ENCODE data around the gene ZNF469. TPM values are rescaled to one million over a fixed set of nuclear protein-coding genes. Genes with fewer than 3 reads are reported as not detected.
A peak's percentile ranks its signal among the peaks of the same experiment; 100 is the strongest.

The ZNF469 gene
- total and polyA plus RNA-seq, 2 of the 13 experiments (the other 11 are each of a cell fraction or from before 2014, with no cell fraction given), result not detected

GRCh38 chr16:88395669-88396584, 13.2 kb downstream of the ZNF469 start (continued):
- TF ChIP-seq STAG1 (CRISPR knock-in tag; IDR thresholded peaks at IDR 0.05) (no peak), AGO2 (optimal IDR thresholded peaks at IDR 0.05; ENCODE audit: low read depth, low read length) (no peak), ZNF484 (CRISPR knock-in tag; IDR thresholded peaks at IDR 0.05; ENCODE audit: borderline replicate concordance, low read depth) (no peak), ZFP37 (CRISPR knock-in tag; IDR thresholded peaks at IDR 0.05; ENCODE audit: borderline replicate concordance) (peak; percentile 49; the same call in 1 of the 2 replicates), REXO4 (CRISPR knock-in tag; IDR thresholded peaks at IDR 0.05; ENCODE audit: borderline replicate concordance) (no peak), MAFG (CRISPR knock-in tag; IDR thresholded peaks at IDR 0.05) (no peak), ZNF709 (CRISPR knock-in tag; IDR thresholded peaks at IDR 0.05) (no peak), PAF1 (CRISPR knock-in tag; IDR thresholded peaks at IDR 0.05) (no peak), ZKSCAN5 (CRISPR knock-in tag; IDR thresholded peaks at IDR 0.05) (no peak), ZNF160 (CRISPR knock-in tag; IDR thresholded peaks at IDR 0.05) (no peak), KMT2B (CRISPR knock-in tag; IDR thresholded peaks at IDR 0.05) (no peak), ZFP36L1 (CRISPR knock-in tag; IDR thresholded peaks at IDR 0.05) (no peak), TCF7L2 (IDR thresholded peaks at IDR 0.05; ENCODE audit: low read depth, low read length) (no peak), HCFC1 (IDR thresholded peaks at IDR 0.05; ENCODE audit: low read depth, low read length) (no peak), ZBTB26 (CRISPR knock-in tag; IDR thresholded peaks at IDR 0.05; ENCODE audit: borderline replicate concordance) (no peak), ATAD3A (CRISPR knock-in tag; IDR thresholded peaks at IDR 0.05) (no peak), FOXA3 (CRISPR knock-in tag; IDR thresholded peaks at IDR 0.05) (peak; percentile 44; the same call in 1 of the 2 replicates), ZNF614 (CRISPR knock-in tag; IDR thresholded peaks at IDR 0.05; ENCODE audit: borderline replicate concordance) (no peak), MXI1 (IDR thresholded peaks at IDR 0.05; ENCODE audit: borderline replicate concordance, low read depth, low read length) (peak; percentile 27; the same call in 1 of the 3 replicates), ZNF337 (CRISPR knock-in tag; IDR thresholded peaks at IDR 0.05; ENCODE audit: borderline replicate concordance, low read depth) (no peak), MXD4 (CRISPR knock-in tag; IDR thresholded peaks at IDR 0.05) (0 out of 2 replicates have a peak, but pooled peaks have one; percentile 36)
- TF ChIP-seq, protein P1, sequence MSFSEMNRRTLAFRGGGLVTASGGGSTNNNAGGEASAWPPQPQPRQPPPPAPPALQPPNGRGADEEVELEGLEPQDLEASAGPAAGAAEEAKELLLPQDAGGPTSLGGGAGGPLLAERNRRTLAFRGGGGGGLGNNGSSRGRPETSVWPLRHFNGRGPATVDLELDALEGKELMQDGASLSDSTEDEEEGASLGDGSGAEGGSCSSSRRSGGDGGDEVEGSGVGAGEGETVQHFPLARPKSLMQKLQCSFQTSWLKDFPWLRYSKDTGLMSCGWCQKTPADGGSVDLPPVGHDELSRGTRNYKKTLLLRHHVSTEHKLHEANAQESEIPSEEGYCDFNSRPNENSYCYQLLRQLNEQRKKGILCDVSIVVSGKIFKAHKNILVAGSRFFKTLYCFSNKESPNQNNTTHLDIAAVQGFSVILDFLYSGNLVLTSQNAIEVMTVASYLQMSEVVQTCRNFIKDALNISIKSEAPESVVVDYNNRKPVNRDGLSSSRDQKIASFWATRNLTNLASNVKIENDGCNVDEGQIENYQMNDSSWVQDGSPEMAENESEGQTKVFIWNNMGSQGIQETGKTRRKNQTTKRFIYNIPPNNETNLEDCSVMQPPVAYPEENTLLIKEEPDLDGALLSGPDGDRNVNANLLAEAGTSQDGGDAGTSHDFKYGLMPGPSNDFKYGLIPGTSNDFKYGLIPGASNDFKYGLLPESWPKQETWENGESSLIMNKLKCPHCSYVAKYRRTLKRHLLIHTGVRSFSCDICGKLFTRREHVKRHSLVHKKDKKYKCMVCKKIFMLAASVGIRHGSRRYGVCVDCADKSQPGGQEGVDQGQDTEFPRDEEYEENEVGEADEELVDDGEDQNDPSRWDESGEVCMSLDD (CRISPR knock-in tag; IDR thresholded peaks at IDR 0.05; ENCODE audit: borderline replicate concordance), result no peak
- TF ChIP-seq, protein P2, sequence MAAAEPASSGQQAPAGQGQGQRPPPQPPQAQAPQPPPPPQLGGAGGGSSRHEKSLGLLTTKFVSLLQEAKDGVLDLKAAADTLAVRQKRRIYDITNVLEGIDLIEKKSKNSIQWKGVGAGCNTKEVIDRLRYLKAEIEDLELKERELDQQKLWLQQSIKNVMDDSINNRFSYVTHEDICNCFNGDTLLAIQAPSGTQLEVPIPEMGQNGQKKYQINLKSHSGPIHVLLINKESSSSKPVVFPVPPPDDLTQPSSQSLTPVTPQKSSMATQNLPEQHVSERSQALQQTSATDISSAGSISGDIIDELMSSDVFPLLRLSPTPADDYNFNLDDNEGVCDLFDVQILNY (CRISPR knock-in tag; conservative IDR thresholded peaks at IDR 0.05), result no peak
